ENCODE results near the gene FKBP1A.

The FKBP1A gene

GRCh38 chr20:1430004-1430451 lies 37.2 kb upstream of the FKBP1A start:
- H3K36me3 ChIP-seq = peaks cover 0 to 8% (median 0%) of the 10 kb centered on the region in 3 donors
- intact Hi-C loops (cut with DNase I; ENCODE audit: low total_unique reads) = no loop called here
- no peaks in the 10 kb centered on the region for H3K9me3 ChIP-seq
- DNase-seq = no peak
- H3K27ac ChIP-seq = no peak overlapping the region
- no peaks in the 10 kb centered on the region for H3K4me1 ChIP-seq
- no peak overlapping the region for H3K4me3 ChIP-seq
- TF ChIP-seq CTCF (IDR thresholded peaks at IDR 0.05) = no peak
- peaks cover 0 to 5% of the 10 kb centered on the region in 2 donors for H3K27me3 ChIP-seq

- H3K4me1 ChIP-seq = no peaks in the 10 kb centered on the region
- no peak overlapping the region for H3K4me3 ChIP-seq
- TF ChIP-seq CTCF (IDR thresholded peaks at IDR 0.05) = no peak
- peaks cover 0 to 9% of the 10 kb centered on the region in 2 donors for H3K27me3 ChIP-seq
- intact Hi-C loops (cut with DNase I; ENCODE audit: low total_unique reads) = no loop called here
- no peak for DNase-seq
- no peak overlapping the region for H3K27ac ChIP-seq
- H3K9me3 ChIP-seq = no peaks in the 10 kb centered on the region
- H3K36me3 ChIP-seq = no peaks in the 10 kb centered on the region
Observed at GRCh38 chr20:1429143-1429728, 36.4 kb upstream of the FKBP1A start.

DNA sequence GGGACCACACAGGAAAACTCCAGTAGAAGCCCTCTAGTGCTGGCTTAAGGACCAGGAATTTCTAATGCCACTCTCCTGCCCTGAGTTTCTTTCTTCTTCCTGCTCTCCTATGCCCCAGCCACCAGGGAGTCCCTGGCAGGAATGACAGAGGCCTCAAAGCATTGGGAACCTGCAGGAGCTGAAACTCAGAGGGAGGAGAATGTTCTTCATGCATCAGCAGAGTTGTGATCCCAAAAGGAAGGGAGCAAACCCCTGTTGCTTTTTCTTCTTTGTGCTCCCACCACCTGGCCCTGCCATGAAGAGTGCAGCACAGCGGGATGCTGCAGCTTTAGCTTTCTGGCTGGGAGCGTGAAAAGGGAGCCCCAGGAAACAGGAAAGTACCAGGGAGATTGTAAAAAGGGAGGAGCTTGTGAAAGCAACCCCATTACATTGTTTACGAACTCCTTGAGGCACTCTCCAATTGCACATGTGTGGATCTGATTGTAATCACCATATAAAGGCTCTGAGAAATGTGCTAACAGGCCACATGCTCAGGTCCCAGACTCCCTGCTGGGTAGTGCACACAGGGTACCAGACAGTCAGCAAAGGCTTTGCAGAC lies 34.7 kb upstream of the FKBP1A start:
- H3K27me3 ChIP-seq = peaks cover 0 to 21% of the 10 kb centered on the region in 2 donors
- H3K9me3 ChIP-seq = no peaks in the 10 kb centered on the region
- DNase-seq = no peak
- H3K27ac ChIP-seq = no peak overlapping the region
- no peak for TF ChIP-seq CTCF (IDR thresholded peaks at IDR 0.05)
- no peaks in the 10 kb centered on the region for H3K4me1 ChIP-seq
- H3K4me3 ChIP-seq = no peak overlapping the region
- intact Hi-C loops (cut with DNase I; ENCODE audit: low total_unique reads) = no loop called here
- H3K36me3 ChIP-seq = no peaks in the 10 kb centered on the region

- intact Hi-C loops (cut with DNase I; ENCODE audit: low total_unique reads) = no loop called here
- Histone ChIP-seq H3K4me1 (no peaks in the 10 kb centered on the region), H3K4me3 (no peak overlapping the region), H3K27me3 (peaks cover 0 to 22% of the 10 kb centered on the region in 2 donors), H3K36me3 (no peaks in the 10 kb centered on the region), H3K9me3 (peaks cover 0 to under 1% (median 0%) of the 10 kb centered on the region in 3 donors), H3K27ac (no peak overlapping the region)
- DNase-seq = no peak
- TF ChIP-seq CTCF (IDR thresholded peaks at IDR 0.05) = no peak
Observed at GRCh38 chr20:1426231-1426849, 33.5 kb upstream of the FKBP1A start.

- no peak for TF ChIP-seq CTCF (IDR thresholded peaks at IDR 0.05)
- H3K36me3 ChIP-seq = no peaks in the 10 kb centered on the region
- intact Hi-C loops (cut with DNase I; ENCODE audit: low total_unique reads) = no loop called here
Observed at GRCh38 chr20:1424336-1424735, 31.5 kb upstream of the FKBP1A start.

More at GRCh38 chr20:1424336-1424735, 31.5 kb upstream of the FKBP1A start:
- Histone ChIP-seq H3K9me3 (peaks cover 0 to 7% (median 5%) of the 10 kb centered on the region in 3 donors), H3K27ac (no peak overlapping the region), H3K27me3 (peaks cover 0 to 22% of the 10 kb centered on the region in 2 donors), H3K4me1 (no peaks in the 10 kb centered on the region), H3K4me3 (no peak overlapping the region)
- no peak for DNase-seq

Data from tibial artery (tissue), 4 donors.